Retina (tissue), 1 donor: ENCODE data around the gene SLCO1A2.
"Not testable (repeated sequence)": the region's sequence is repeated elsewhere in the genome, so short reads cannot be mapped to it uniquely, and the experiment has no call there.

Experiments used
- DNase-seq: peaks from one replicate; pipeline ENCODE4 v3.0.0-alpha.2; 2016

Gene SLCO1A2, protein sequence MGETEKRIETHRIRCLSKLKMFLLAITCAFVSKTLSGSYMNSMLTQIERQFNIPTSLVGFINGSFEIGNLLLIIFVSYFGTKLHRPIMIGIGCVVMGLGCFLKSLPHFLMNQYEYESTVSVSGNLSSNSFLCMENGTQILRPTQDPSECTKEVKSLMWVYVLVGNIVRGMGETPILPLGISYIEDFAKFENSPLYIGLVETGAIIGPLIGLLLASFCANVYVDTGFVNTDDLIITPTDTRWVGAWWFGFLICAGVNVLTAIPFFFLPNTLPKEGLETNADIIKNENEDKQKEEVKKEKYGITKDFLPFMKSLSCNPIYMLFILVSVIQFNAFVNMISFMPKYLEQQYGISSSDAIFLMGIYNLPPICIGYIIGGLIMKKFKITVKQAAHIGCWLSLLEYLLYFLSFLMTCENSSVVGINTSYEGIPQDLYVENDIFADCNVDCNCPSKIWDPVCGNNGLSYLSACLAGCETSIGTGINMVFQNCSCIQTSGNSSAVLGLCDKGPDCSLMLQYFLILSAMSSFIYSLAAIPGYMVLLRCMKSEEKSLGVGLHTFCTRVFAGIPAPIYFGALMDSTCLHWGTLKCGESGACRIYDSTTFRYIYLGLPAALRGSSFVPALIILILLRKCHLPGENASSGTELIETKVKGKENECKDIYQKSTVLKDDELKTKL

DNA sequence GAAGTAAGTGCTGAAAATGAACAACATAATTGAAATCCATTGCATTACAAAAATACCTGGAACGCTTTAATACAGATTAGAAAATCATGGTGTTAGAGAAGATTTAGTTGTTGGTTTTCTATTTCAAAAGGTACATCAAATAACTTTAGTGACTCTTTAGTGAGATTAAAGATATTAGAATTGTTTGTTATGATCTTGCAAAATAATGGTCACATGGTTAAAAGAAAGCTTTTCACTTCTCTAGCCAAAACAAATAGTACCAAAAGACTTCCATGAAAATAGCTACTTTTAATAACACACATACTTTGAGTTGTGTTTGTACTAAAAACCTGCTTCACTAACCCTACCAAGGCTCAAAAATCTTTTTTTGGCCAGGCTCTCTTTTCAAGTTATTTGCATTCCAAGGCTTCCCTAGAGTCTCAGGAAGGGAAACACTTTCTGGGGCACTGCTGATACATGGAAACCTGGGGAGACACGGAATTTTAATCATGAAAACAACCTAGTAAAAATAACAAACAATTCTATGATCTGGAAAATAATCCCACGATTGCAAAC lies at the start of gene SLCO1A2:
Gene SLCO1A2 (minus strand): TSS at position 147 of the 555 bp plus-strand sequence. CDS start 270 bp downstream, outside the sequence.
- DNase-seq = no peak

- no peak for DNase-seq
These were observed 49.5 kb upstream of the SLCO1A2 start for GRCh38 chr12:21384261-21384660.

DNA sequence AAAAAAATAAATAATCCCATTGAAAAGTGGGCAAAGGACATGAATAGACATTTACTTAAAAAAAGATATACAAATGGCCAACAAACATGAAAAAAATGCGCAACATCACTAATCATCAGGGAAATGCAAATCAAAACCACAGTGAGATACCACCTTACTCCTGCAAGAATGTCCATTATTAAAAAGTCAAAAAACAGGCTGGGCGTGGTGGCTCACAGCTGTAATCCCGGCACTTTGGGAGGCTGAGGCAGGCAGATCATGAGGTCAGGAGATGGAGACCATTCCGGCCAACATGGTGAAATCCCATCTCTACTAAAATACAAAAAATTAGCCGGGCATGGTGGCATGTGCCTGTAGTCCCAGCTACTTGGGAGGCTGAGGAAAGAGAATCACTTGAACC lies 46.6 kb upstream of the SLCO1A2 start:
- DNase-seq = not testable (repeated sequence)

DNA sequence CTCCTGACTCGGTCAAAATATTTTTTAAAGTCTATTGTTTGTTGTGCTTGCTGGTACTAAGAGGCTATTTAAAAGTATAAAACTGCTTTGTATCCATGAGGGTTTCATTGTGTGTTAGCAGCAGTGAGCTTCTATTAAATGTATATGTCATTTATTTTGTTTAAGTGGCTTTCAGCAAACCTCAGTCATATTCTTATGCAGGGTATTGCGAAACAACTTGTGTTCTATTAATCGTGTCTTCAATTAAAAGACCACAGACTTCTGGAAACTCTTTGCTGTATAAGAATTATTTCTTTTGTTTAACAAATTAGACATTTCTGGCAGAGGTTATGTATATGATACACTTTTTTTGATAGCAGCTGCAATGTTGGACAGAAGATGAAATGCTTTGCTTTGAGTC lies 44.5 kb upstream of the SLCO1A2 start:
- DNase-seq = no peak

DNA sequence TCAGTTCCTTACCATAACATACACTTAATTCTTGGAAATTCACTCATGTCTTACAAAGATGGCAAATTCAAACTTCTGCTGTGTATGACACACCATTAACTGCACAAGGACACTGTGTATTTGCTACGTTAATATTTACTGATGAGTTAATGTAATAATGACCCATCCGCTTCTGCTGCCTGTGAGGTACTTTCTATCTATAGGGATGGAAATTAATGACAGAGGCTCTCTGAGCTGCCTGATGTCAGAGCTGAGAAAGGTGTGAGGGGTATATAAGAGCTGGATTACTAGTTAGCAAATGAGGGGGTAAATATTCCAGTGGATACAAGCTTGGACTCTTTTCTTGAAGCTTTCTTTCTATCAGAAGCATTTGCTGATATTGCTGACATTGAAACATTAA lies 37.9 kb upstream of the SLCO1A2 start, which contains the start of gene IAPP:
Gene IAPP (plus strand): TSS at position 301 of the 400 bp plus-strand sequence. CDS start 450 bp downstream, outside the sequence.
- no peak for DNase-seq

- no peak for DNase-seq
These were observed 36.2 kb upstream of the SLCO1A2 start for GRCh38 chr12:21370845-21371449.

GRCh38 chr12:21369141-21369980 lies 34.6 kb upstream of the SLCO1A2 start:
- DNase-seq = no peak

DNA sequence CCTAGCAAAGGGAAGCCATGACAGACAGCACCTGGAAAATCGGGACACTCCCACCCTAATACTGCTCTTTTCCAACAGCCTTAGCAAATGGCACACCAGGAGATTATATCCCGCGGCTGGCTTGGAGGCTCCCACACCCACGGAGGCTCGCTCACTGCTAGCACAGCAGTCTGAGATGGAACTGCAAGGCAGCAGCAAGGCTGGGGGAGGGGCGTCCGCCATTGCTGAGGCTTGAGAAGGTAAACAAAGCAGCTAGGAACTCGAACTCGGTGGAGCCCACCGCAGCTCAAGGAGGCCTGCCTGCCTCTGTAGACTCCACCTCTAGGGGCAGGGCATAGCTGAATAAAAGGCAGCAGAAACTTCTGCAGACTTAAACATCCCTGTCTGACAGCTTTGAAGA lies 25.9 kb upstream of the SLCO1A2 start:
- not testable (repeated sequence) for DNase-seq

- DNase-seq = no peak
These were observed 19.9 kb upstream of the SLCO1A2 start for GRCh38 chr12:21354641-21355040.

GRCh38 chr12:21353948-21354347 lies 19.2 kb upstream of the SLCO1A2 start:
- no peak for DNase-seq

DNA sequence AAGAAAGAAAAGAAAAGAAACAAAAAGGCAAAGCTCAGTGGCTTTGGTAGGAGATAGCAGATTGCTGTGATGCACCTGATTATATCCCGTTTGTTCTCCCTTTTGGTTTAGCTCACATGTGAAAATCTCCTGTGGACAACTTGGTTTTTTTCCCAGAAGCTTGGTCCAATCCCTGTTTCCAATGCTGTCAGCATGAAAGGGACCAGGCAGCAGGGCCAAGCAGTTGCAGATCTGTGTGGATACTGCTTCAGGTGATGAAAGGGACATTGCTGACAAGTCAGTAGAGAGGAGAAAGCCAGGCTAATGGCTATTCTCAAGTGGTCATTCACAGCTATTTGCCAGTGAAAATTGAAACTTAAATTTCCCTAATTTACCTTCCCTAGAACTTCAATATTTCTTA lies 18.8 kb upstream of the SLCO1A2 start:
- no peak for DNase-seq

- DNase-seq = no peak
These were observed 16.3 kb upstream of the SLCO1A2 start for GRCh38 chr12:21350975-21351374.

GRCh38 chr12:21346542-21347205 lies 12.0 kb upstream of the SLCO1A2 start:
- DNase-seq = no peak

- DNase-seq = no peak
These were observed 8.9 kb upstream of the SLCO1A2 start for GRCh38 chr12:21343636-21344035.

DNA sequence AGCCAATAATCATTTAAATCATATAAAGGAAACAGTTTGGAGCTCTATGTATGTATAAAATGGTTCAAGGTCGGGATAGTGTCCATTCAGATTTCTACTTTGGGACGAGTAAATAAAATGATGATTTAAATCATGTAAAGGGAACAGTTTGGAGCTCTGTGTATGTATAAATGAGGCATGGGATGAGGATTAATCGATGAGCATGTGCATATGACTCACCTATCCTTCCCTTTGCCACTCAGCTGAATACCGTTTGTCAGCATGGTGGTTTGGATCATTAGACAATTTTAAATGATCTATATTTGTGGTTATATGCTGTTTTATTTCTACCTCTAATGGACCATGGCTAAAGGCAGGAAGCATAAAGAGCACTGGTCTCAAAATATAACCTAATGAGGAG lies 7.1 kb upstream of the SLCO1A2 start:
- DNase-seq = no peak

DNA sequence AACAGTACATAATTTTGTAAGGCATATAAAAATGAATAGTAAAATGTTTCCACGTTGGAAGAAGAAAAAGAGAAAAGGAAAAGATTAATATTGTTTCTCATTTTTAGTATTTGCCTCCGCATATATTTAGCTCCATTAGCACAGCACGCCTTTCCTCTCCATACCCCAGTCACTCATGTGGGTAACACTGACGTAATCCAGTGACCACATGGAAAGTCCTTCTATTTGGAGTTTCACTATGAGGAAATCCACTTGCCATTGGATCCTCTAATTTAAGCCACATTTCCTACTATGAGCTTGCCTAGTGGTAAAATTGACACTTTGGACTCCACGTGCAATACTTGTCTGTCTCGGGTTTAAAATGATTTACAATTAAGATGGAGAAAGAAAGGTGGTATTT lies 5.7 kb upstream of the SLCO1A2 start:
- no peak for DNase-seq

- DNase-seq = no peak
These were observed 5.2 kb upstream of the SLCO1A2 start for GRCh38 chr12:21339921-21340320.

DNA sequence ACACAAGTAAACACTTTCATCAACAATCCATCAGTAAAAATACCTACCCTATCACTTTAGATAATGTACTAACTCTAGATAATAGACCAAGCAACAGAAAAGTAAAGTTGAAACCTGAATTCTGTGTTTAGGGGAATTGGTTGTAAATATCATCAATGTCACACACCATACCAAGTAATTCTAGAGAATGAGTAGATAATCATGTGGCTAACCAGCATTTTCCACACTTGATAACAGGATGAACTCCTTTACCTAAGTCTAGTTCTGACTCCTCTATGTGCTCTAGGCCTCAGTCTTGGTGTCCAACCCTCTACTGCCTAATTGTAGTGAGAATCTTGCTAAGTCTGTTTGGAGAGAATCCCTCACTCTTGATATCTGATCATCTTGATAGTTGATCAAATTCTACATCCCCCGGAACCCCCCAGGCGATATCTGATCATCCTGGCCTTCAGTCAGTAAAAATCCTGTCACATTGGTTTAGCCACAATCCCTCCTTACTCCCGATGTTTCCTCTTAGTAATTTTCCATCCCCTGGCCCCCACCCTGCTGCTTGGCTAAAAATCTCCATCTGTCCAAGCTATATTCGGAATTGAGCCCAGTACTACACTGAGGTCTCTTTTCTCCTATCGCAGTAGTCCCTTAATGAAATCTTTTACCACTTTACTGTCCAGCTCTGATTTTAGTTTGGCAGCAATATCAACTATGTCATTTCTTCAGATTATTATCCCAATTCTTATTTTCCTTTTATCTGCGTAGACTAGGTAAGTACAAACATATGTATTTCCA lies 3.4 kb upstream of the SLCO1A2 start:
- DNase-seq = no peak

- no peak for DNase-seq
These were observed 2.7 kb upstream of the SLCO1A2 start for GRCh38 chr12:21337453-21337852.

DNA sequence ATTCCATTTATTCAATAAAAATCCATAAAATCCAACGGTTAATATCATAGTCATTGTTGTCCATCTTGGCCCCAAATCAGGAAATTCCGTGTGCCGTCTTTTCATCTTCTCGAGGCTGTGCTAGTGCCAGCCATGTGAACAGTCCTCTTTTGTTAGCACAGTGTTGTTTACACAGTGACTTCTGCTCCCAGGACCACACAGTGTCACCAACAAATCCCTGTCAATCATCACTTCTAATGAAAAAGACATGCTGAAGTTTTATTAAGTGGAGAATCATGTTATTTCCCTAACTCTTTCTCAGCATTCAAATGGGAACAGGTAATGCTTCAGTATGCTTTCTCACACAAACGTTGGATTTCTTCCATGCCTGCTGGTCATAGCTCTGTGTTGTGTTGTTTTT lies 1.9 kb upstream of the SLCO1A2 start:
- DNase-seq = no peak

DNA sequence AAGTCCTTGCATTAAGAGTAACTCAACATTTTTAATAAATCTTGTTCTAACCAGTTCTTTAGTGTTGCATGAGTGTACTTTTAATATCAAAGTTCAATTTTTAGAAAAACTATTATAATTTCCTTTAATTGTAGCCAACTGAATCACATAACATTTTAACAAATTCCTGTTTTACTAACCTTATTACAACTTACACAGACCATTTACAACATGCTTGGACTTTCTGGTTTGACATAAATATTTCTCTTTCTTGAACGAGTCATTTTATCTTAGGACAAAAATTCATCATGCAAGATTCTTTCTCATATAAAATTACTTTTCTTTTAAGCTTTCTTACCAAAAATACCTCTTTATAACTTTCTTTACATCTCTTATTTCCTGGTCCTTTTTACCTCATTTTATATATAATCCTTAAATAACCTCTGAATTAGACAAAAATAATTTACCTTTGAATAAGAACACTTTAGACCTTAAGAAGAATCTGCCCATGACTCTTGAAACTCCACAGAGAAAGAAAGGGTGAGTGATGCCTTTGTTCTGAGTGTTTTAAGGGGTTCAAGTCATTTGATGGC lies 3.9 kb downstream of the SLCO1A2 start:
- no peak for DNase-seq
